Esophagus squamous epithelium (tissue), 5 donors: ENCODE results near the gene TRMT44. TPM values are rescaled to one million over a fixed set of nuclear protein-coding genes. Genes with fewer than 3 reads are reported as not detected.

Experiments used
- DNase-seq: peaks from one replicate; lab custom pipeline; 2025; lab: John Stamatoyannopoulos, UW
- H3K27ac ChIP-seq, 4 donors: fragments of 200-600 bp; sonication (generic); one replicate each; pipeline ENCODE4 v1.5.1; 2016 to 2019; ENCODE audit warnings: mild to moderate bottlenecking in 1 of 4
- H3K27me3 ChIP-seq, 4 donors: fragments of 200-600 bp; sonication (generic); 1 replicate in 3 of 4; 2 replicates in 1 of 4; pipeline versions ENCODE4 v1.5.1 to v1.6.0; 2017 to 2021; ENCODE audit warnings: antibody characterized with exemption in 1 of 4
- H3K36me3 ChIP-seq, 3 donors: fragments of 200-600 bp; sonication (generic); one replicate each; pipeline ENCODE4 v1.5.1; 2016 to 2019
- H3K4me1 ChIP-seq, 3 donors: fragments of 200-600 bp; sonication (generic); one replicate each; pipeline ENCODE4 v1.5.1; 2017 to 2019
- H3K4me3 ChIP-seq, 4 donors: fragments of 200-600 bp; sonication (generic); 1 replicate in 3 of 4; 2 replicates in 1 of 4; pipeline ENCODE4 v1.5.1; 2016 to 2019; ENCODE audit warnings: mild to moderate bottlenecking in 2 of 4, moderate library complexity in 1 of 4
- H3K9me3 ChIP-seq, 3 donors: fragments of 200-600 bp; sonication (generic); one replicate each; pipeline ENCODE4 v1.5.1; 2016 to 2019
- POLR2A ChIP-seq, 4 donors: fragments of 450-650 bp; IDR thresholded peaks; one replicate each; pipeline ENCODE4 v1.6.1; 2017; ENCODE audit warnings: antibody characterized with exemption in 4 of 4, mild to moderate bottlenecking in 4 of 4, moderate library complexity in 3 of 4
- WGBS, 2 donors: methylation state at CpG; one replicate each; pipeline ENCODE4 v1.1.5; 2018; 5-methylcytosine and 5-hydroxymethylcytosine counted together
- intact Hi-C: fragments of 100-400 bp; cut with DNase I; formaldehyde crosslinking; loops from one replicate; pipeline ENCODE4 v1.15.0; 2022
- total RNA-seq, 4 donors: library from RNA; depleted of rRNA; stranded (reverse); fragments of >200 nt; gene quantifications; one replicate each; pipeline ENCODE4 v1.1.0, GENCODE V29; 2016
- TF ChIP-seq, protein P1 (sequence below), 6 experiments: fragments of 450-650 bp in 4 of 6; fragments of 200-600 bp in 2 of 6; sonication (generic) in 2 of 6; IDR thresholded peaks; one replicate each; pipeline ENCODE4 v1.5.1; 2016 to 2019; ENCODE audit warnings: antibody characterized with exemption in 6 of 6, mild to moderate bottlenecking in 4 of 6, moderate library complexity in 4 of 6
- donor health status: DM: yes; HTN: yes; CAD: no.

TRMT44 gene
- 10 to 100 TPM; 26.8 to 31.7 (median 28.8) TPM for total RNA-seq

- peak within 1 kb of the TSS; percentile 92 to 99 (median 96) for H3K27ac ChIP-seq
- peak within 1 kb of the TSS; percentile 77 to 97 (median 82) for H3K4me3 ChIP-seq
- intact Hi-C loops = no loop called here
- H3K9me3 ChIP-seq = no peaks in the 10 kb centered on the region
- 0 to 1% methylated on average over 5 to 16 of the region's 60 CpGs for WGBS, 2 donors
- peaks cover 18 to 78% (median 46%) of the 10 kb centered on the region in 3 donors for H3K4me1 ChIP-seq
- TF ChIP-seq POLR2A (IDR thresholded peaks at IDR 0.05) = peak in 3 of 4 donors; percentile 59 to 79 (median 64)
- TF ChIP-seq, protein P1, sequence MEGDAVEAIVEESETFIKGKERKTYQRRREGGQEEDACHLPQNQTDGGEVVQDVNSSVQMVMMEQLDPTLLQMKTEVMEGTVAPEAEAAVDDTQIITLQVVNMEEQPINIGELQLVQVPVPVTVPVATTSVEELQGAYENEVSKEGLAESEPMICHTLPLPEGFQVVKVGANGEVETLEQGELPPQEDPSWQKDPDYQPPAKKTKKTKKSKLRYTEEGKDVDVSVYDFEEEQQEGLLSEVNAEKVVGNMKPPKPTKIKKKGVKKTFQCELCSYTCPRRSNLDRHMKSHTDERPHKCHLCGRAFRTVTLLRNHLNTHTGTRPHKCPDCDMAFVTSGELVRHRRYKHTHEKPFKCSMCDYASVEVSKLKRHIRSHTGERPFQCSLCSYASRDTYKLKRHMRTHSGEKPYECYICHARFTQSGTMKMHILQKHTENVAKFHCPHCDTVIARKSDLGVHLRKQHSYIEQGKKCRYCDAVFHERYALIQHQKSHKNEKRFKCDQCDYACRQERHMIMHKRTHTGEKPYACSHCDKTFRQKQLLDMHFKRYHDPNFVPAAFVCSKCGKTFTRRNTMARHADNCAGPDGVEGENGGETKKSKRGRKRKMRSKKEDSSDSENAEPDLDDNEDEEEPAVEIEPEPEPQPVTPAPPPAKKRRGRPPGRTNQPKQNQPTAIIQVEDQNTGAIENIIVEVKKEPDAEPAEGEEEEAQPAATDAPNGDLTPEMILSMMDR (IDR thresholded peaks at IDR 0.05) = peak in 2 of 6 experiments; percentile 22 to 48
- no peaks in the 10 kb centered on the region for H3K27me3 ChIP-seq
- H3K36me3 ChIP-seq = peaks cover 0 to 14% (median 0%) of the 10 kb centered on the region in 3 donors
- peak; percentile 49 for DNase-seq
Observed at GRCh38 chr4:8440492-8441311, at the start of gene TRMT44, which contains the start of gene ACOX3. TRMT44 (plus strand) TSS chr4:8440777; CDS start chr4:8440823, 46 bp downstream. ACOX3 (minus strand) TSS chr4:8440723; CDS start chr4:8416521, 24,202 bp downstream.

- H3K36me3 ChIP-seq = peaks cover 17 to 97% (median 21%) of the 10 kb centered on the region in 3 donors
- no peak for DNase-seq
- TF ChIP-seq, protein P1 (IDR thresholded peaks at IDR 0.05) = no peak
- no peak for TF ChIP-seq POLR2A (IDR thresholded peaks at IDR 0.05)
- no peaks in the 10 kb centered on the region for H3K9me3 ChIP-seq
- peaks cover 0 to 42% (median 30%) of the 10 kb centered on the region in 3 donors for H3K4me1 ChIP-seq
- H3K27me3 ChIP-seq = no peaks in the 10 kb centered on the region
- intact Hi-C loops = no loop called here
- no peak overlapping the region for H3K4me3 ChIP-seq
- 78 to 81% methylated on average over 7 of the region's 7 CpGs for WGBS, 2 donors
- peak overlapping the region in 3 of 4 donors; percentile 11 to 83 (median 75) for H3K27ac ChIP-seq
Observed at GRCh38 chr4:8391071-8391470, 49.5 kb upstream of the TRMT44 start.

GRCh38 chr4:8391972-8392371 lies 48.6 kb upstream of the TRMT44 start:
- TF ChIP-seq, protein P1 (IDR thresholded peaks at IDR 0.05) = no peak
- no peak for TF ChIP-seq POLR2A (IDR thresholded peaks at IDR 0.05)
- 62 to 72% methylated on average over 6 to 7 of the region's 9 CpGs for WGBS, 2 donors
- H3K36me3 ChIP-seq = peaks cover 12 to 97% (median 17%) of the 10 kb centered on the region in 3 donors
- no peak for DNase-seq
- peaks cover 0 to 42% (median 30%) of the 10 kb centered on the region in 3 donors for H3K4me1 ChIP-seq
- intact Hi-C loops = no loop called here
- no peaks in the 10 kb centered on the region for H3K9me3 ChIP-seq
- no peaks in the 10 kb centered on the region for H3K27me3 ChIP-seq
- peak overlapping the region; percentile 28 to 83 (median 72) for H3K27ac ChIP-seq
- no peak overlapping the region for H3K4me3 ChIP-seq

DNA sequence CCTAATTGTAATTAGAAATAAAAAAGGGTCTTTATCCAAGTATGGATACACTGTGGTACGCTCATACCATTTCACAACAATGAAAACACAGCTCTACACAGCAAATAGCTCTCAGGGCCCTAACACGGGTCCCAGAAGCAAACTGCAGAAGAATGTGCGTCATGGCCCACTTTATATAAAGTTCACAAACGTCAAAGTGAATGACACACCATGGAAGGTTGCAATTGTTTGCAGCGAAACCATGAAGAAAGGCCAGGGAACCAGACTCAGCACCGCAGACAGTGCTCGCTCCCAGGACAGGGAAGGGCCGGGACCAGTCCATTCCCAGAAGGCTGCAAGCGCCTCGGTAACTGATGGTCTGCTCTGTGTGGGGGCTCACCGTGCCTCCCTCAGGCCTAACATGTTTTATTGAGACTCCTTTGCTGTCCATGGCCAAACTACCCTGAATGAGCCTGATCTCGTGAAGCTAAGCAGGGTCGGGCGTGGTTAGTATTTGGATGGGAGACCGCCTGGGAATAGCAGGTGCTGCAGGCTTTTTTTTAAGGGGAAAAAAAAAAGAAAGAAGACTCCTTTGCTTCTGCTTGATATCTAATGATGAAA lies 47.9 kb upstream of the TRMT44 start:
- no peak for DNase-seq
- no peak for TF ChIP-seq POLR2A (IDR thresholded peaks at IDR 0.05)
- TF ChIP-seq, protein P1 (IDR thresholded peaks at IDR 0.05) = no peak
- H3K27ac ChIP-seq = peak overlapping the region; percentile 28 to 83 (median 72)
- peaks cover 10 to 97% (median 12%) of the 10 kb centered on the region in 3 donors for H3K36me3 ChIP-seq
- intact Hi-C loops = no loop called here
- no peaks in the 10 kb centered on the region for H3K9me3 ChIP-seq
- no peak overlapping the region for H3K4me3 ChIP-seq
- H3K27me3 ChIP-seq = no peaks in the 10 kb centered on the region
- H3K4me1 ChIP-seq = peaks cover 0 to 42% (median 30%) of the 10 kb centered on the region in 3 donors
- WGBS, 2 donors = 88 to 94% methylated on average over 12 to 15 of the region's 15 CpGs
